ENCODE data around the gene ISCU.
"Not testable (repeated sequence)": the region's sequence is repeated elsewhere in the genome, so short reads cannot be mapped to it uniquely, and the experiment has no call there.

ISCU gene

GRCh38 chr12:108573317-108573716 lies 10.9 kb downstream of the ISCU start (continued):
- TF ChIP-seq TSHZ2 (CRISPR knock-in tag; IDR thresholded peaks at IDR 0.05) (no peak), TCF4 (CRISPR knock-in tag; IDR thresholded peaks at IDR 0.05; ENCODE audit: borderline replicate concordance) (no peak), ISL1 (CRISPR knock-in tag; IDR thresholded peaks at IDR 0.05) (no peak), ZFP30 (CRISPR knock-in tag; IDR thresholded peaks at IDR 0.05) (no peak), GLIS3 (CRISPR knock-in tag; IDR thresholded peaks at IDR 0.05) (no peak)

GRCh38 chr12:108574276-108574675 lies 11.9 kb downstream of the ISCU start:
- not testable (repeated sequence) for ATAC-seq

GRCh38 chr12:108575199-108575912 lies 13.0 kb downstream of the ISCU start:
- ATAC-seq: no peak
- TF ChIP-seq ZFP3 (CRISPR knock-in tag; IDR thresholded peaks at IDR 0.05): no peak
- no peak for TF ChIP-seq CSDC2 (CRISPR knock-in tag; IDR thresholded peaks at IDR 0.05)
- no peak for TF ChIP-seq ZNF565 (CRISPR knock-in tag; conservative IDR thresholded peaks at IDR 0.05; ENCODE audit: low read depth)
- no peak for TF ChIP-seq ZFP30 (CRISPR knock-in tag; IDR thresholded peaks at IDR 0.05)
- no peak for TF ChIP-seq TOX (CRISPR knock-in tag; IDR thresholded peaks at IDR 0.05; ENCODE audit: borderline replicate concordance)
- no peak for TF ChIP-seq ARNTL (CRISPR knock-in tag; IDR thresholded peaks at IDR 0.05; ENCODE audit: borderline replicate concordance, low read depth)
- no peak for TF ChIP-seq ZNF70 (CRISPR knock-in tag; IDR thresholded peaks at IDR 0.05)
- no peak for TF ChIP-seq POU6F1 (CRISPR knock-in tag; IDR thresholded peaks at IDR 0.05; ENCODE audit: borderline replicate concordance, low read depth)
- TF ChIP-seq TCF4 (CRISPR knock-in tag; IDR thresholded peaks at IDR 0.05; ENCODE audit: borderline replicate concordance): no peak
- no peak for TF ChIP-seq TSHZ2 (CRISPR knock-in tag; IDR thresholded peaks at IDR 0.05)
- no peak for TF ChIP-seq OSR1 (CRISPR knock-in tag; IDR thresholded peaks at IDR 0.05)
- no peak for TF ChIP-seq PATZ1 (CRISPR knock-in tag; IDR thresholded peaks at IDR 0.05; ENCODE audit: borderline replicate concordance)
- no peak for TF ChIP-seq RARB (CRISPR knock-in tag; IDR thresholded peaks at IDR 0.05)
- TF ChIP-seq ZNF8 (CRISPR knock-in tag; IDR thresholded peaks at IDR 0.05): no peak
- TF ChIP-seq BACH2 (CRISPR knock-in tag; IDR thresholded peaks at IDR 0.05; ENCODE audit: borderline replicate concordance): no peak
- TF ChIP-seq ZC3H10 (CRISPR knock-in tag; IDR thresholded peaks at IDR 0.05): no peak
- no peak for TF ChIP-seq CSRNP3 (CRISPR knock-in tag; IDR thresholded peaks at IDR 0.05)
- no peak for TF ChIP-seq CREB5 (CRISPR knock-in tag; IDR thresholded peaks at IDR 0.05; ENCODE audit: low read depth)
- no peak for TF ChIP-seq GLIS3 (CRISPR knock-in tag; IDR thresholded peaks at IDR 0.05)

Measured in SK-N-SH treated with all-trans-retinoic acid at 6 μM for 48 hours (cell line).